SU-DHL-6 (cell line): Measurements from ENCODE around the gene ELAVL3.
"Not testable (repeated sequence)": the region's sequence is repeated elsewhere in the genome, so short reads cannot be mapped to it uniquely, and the experiment has no call there.

ENCODE experiments used
- H2AFZ ChIP-seq: fragments of 200-600 bp; sonication (generic); 2 replicates; pipeline ENCODE4 v1.6.1; 2014; ENCODE audit warnings: low read depth, mild to moderate bottlenecking, moderate library complexity, mixed read lengths, antibody characterized with exemption, low read length; ENCODE audit not compliant: severe bottlenecking
- H3F3A ChIP-seq: fragments of 200-600 bp; shearing (Covaris generic); 2 replicates; pipeline ENCODE4 v1.6.0; 2016; ENCODE audit warnings: antibody characterized with exemption, mild to moderate bottlenecking; ENCODE audit not compliant: insufficient read depth
- H3K27ac ChIP-seq: fragments of 200-600 bp; sonication (generic); 2 replicates; pipeline ENCODE4 v1.5.1; 2016; ENCODE audit warnings: low read depth, mild to moderate bottlenecking, low read length, moderate library complexity, mixed read lengths
- H3K27me3 ChIP-seq: fragments of 200-600 bp; sonication (generic), shearing (Covaris generic); 2 replicates; pipeline ENCODE4 v1.6.0; 2014; ENCODE audit warnings: mild to moderate bottlenecking, low read length
- H3K36me3 ChIP-seq: fragments of 200-600 bp; sonication (generic); 2 replicates; pipeline ENCODE4 v1.6.1; 2014; ENCODE audit warnings: mild to moderate bottlenecking, low read length, mixed read lengths
- H3K4me2 ChIP-seq: fragments of 300-600, 200-600 bp; shearing (Covaris generic), sonication (generic); 2 replicates; pipeline ENCODE4 v1.6.0; 2014; ENCODE audit warnings: low read length, low read depth, mild to moderate bottlenecking; ENCODE audit not compliant: poor library complexity, severe bottlenecking
- H3K4me3 ChIP-seq: fragments of 200-600 bp; sonication (generic); 2 replicates; pipeline ENCODE4 v1.5.1; 2014; ENCODE audit warnings: antibody characterized with exemption, low read length, mild to moderate bottlenecking, mixed read lengths; ENCODE audit not compliant: insufficient read depth, poor library complexity, severe bottlenecking
- H3K79me2 ChIP-seq: fragments of 200-600 bp; sonication (generic); 2 replicates; pipeline ENCODE4 v1.6.1; 2014; ENCODE audit warnings: mild to moderate bottlenecking, low read length, moderate library complexity; ENCODE audit not compliant: insufficient read depth
- H3K9ac ChIP-seq: fragments of 200-600 bp; sonication (generic); 2 replicates; pipeline ENCODE4 v1.7.0; 2014; ENCODE audit warnings: mild to moderate bottlenecking, low read length
- H3K9me2 ChIP-seq: fragments of 200-600 bp; sonication (generic); replicated peaks from 2 replicates; pipeline ENCODE4 v1.6.1; 2014; ENCODE audit warnings: low read length; ENCODE audit not compliant: insufficient read depth
- H3K9me3 ChIP-seq: fragments of 200-600 bp; sonication (generic); 2 replicates; pipeline ENCODE4 v1.6.1; 2014; ENCODE audit warnings: low read length, mixed read lengths; ENCODE audit not compliant: insufficient read depth
- H4K20me1 ChIP-seq: fragments of 200-600 bp; sonication (generic); 2 replicates; pipeline ENCODE4 v1.6.1; 2014; ENCODE audit warnings: low read depth, mild to moderate bottlenecking, antibody characterized with exemption, low read length, moderate library complexity, mixed read lengths
- EZH2phosphoT487 ChIP-seq: fragments of 200-600 bp; sonication (generic), shearing (Covaris generic); conservative IDR thresholded peaks from 2 replicates; pipeline ENCODE4 v1.6.1; 2018; ENCODE audit warnings: mild to moderate bottlenecking, antibody characterized with exemption, low read length, moderate library complexity, mixed read lengths
- TF ChIP-seq, protein P1 (sequence below): fragments of 200-600 bp; sonication (generic); IDR thresholded peaks from one replicate; pipeline ENCODE4 v1.5.1; 2017; ENCODE audit warnings: antibody characterized with exemption, mild to moderate bottlenecking, low read length, moderate library complexity; ENCODE audit not compliant: insufficient read depth, poor library complexity, severe bottlenecking

Gene ELAVL3

GRCh38 chr19:11435057-11435832 lies 45.6 kb downstream of the ELAVL3 start, which contains the start of the genes ODAD3 and PRKCSH:
ODAD3 (minus strand) TSS chr19:11435121; CDS start chr19:11435016, 105 bp downstream.
PRKCSH (plus strand) TSS chr19:11435635; CDS start chr19:11436118, 483 bp downstream.
- Histone ChIP-seq H3K9me3 (no peaks in the 10 kb centered on the region), H2AFZ (peak within 1 kb of the TSS; percentile 97), H3K27me3 (no peaks in the 10 kb centered on the region), H3K4me2 (peak within 1 kb of the TSS; percentile 71), H3K9ac (peak within 1 kb of the TSS; percentile 80), H3F3A (no peaks in the 10 kb centered on the region), H3K9me2 (no peaks in the 10 kb centered on the region), H3K4me3 (peak within 1 kb of the TSS; percentile 83), H3K36me3 (no peaks in the 10 kb centered on the region), H3K27ac (peak within 1 kb of the TSS; percentile 39), H3K79me2 (peaks cover 11% of the 10 kb centered on the region), H4K20me1 (no peaks in the 10 kb centered on the region)
- TF ChIP-seq, protein P1, sequence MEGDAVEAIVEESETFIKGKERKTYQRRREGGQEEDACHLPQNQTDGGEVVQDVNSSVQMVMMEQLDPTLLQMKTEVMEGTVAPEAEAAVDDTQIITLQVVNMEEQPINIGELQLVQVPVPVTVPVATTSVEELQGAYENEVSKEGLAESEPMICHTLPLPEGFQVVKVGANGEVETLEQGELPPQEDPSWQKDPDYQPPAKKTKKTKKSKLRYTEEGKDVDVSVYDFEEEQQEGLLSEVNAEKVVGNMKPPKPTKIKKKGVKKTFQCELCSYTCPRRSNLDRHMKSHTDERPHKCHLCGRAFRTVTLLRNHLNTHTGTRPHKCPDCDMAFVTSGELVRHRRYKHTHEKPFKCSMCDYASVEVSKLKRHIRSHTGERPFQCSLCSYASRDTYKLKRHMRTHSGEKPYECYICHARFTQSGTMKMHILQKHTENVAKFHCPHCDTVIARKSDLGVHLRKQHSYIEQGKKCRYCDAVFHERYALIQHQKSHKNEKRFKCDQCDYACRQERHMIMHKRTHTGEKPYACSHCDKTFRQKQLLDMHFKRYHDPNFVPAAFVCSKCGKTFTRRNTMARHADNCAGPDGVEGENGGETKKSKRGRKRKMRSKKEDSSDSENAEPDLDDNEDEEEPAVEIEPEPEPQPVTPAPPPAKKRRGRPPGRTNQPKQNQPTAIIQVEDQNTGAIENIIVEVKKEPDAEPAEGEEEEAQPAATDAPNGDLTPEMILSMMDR = peak; percentile 77
- TF ChIP-seq EZH2phosphoT487 = no peak

- H3K79me2 ChIP-seq = peaks cover 11% of the 10 kb centered on the region
- H3K27me3 ChIP-seq = no peaks in the 10 kb centered on the region
- H3K9me2 ChIP-seq = no peaks in the 10 kb centered on the region
- peak overlapping the region; percentile 71 for H3K4me2 ChIP-seq
- H3K27ac ChIP-seq = no peak overlapping the region
- peak overlapping the region; percentile 97 for H2AFZ ChIP-seq
- H3K4me3 ChIP-seq = peak overlapping the region; percentile 67
- H4K20me1 ChIP-seq = no peaks in the 10 kb centered on the region
- peak overlapping the region; percentile 80 for H3K9ac ChIP-seq
- TF ChIP-seq, protein P1 = no peak
- no peak for TF ChIP-seq EZH2phosphoT487
- H3K36me3 ChIP-seq = no peaks in the 10 kb centered on the region
- no peaks in the 10 kb centered on the region for H3K9me3 ChIP-seq
- H3F3A ChIP-seq = no peaks in the 10 kb centered on the region
Measured at GRCh38 chr19:11434703-11435056, 46.2 kb downstream of the ELAVL3 start.

- H3K27me3 ChIP-seq, H2AFZ ChIP-seq, H4K20me1 ChIP-seq, H3K27ac ChIP-seq, H3K9ac ChIP-seq, H3K9me3 ChIP-seq, H3F3A ChIP-seq, H3K4me2 ChIP-seq, H3K4me3 ChIP-seq, H3K36me3 ChIP-seq, H3K9me2 ChIP-seq: not testable (repeated sequence)
- peaks cover 11% of the 10 kb centered on the region for H3K79me2 ChIP-seq
Measured at GRCh38 chr19:11433526-11433925, 47.3 kb downstream of the ELAVL3 start.

GRCh38 chr19:11426656-11427055 lies 54.2 kb downstream of the ELAVL3 start:
- H3F3A ChIP-seq = peaks cover 4% of the 10 kb centered on the region; the same call in 1 of the 2 replicates
- H3K4me2 ChIP-seq = no peak overlapping the region
- TF ChIP-seq, protein P1 = no peak
- TF ChIP-seq EZH2phosphoT487 = no peak
- no peak overlapping the region for H3K4me3 ChIP-seq
- no peak overlapping the region for H2AFZ ChIP-seq
- no peaks in the 10 kb centered on the region for H3K36me3 ChIP-seq
- H3K27ac ChIP-seq = no peak overlapping the region
- no peaks in the 10 kb centered on the region for H4K20me1 ChIP-seq
- H3K9ac ChIP-seq = no peak overlapping the region
- no peaks in the 10 kb centered on the region for H3K9me3 ChIP-seq
- no peaks in the 10 kb centered on the region for H3K27me3 ChIP-seq
- no peaks in the 10 kb centered on the region for H3K79me2 ChIP-seq
- H3K9me2 ChIP-seq = no peaks in the 10 kb centered on the region
